Measurements from ENCODE around the gene TBC1D5.

- TF ChIP-seq CTCF (IDR thresholded peaks at IDR 0.05) (no peak), POLR2A (IDR thresholded peaks at IDR 0.05) (no peak)
Observed at GRCh38 chr3:17752436-17752835, 10.0 kb upstream of the TBC1D5 start.
